GM21360 (cell line): ENCODE measurements around the gene SYTL3.

Source experiments
- ATAC-seq: cut with Tn5 transposase; IDR thresholded peaks from one replicate; pipeline ENCODE4 v1.9.1; 2021; ENCODE audit warnings: mild to moderate bottlenecking, moderate library complexity; ENCODE audit not compliant: unreplicated experiment

SYTL3 gene

GRCh38 chr6:158808941-158809678 is 159.3 kb downstream of the SYTL3 start:
- peak; percentile 59 for ATAC-seq

- no peak for ATAC-seq
Measured at GRCh38 chr6:158810155-158811095, 160.6 kb downstream of the SYTL3 start.

GRCh38 chr6:158812611-158813010 is 162.8 kb downstream of the SYTL3 start:
- no peak for ATAC-seq

- no peak for ATAC-seq
Measured at GRCh38 chr6:158813032-158813431, 163.2 kb downstream of the SYTL3 start.
